H7 (cell line): Measurements from ENCODE around the gene ZNF804B. TPM values are rescaled to one million over a fixed set of nuclear protein-coding genes. Genes with fewer than 3 reads are reported as not detected.

ENCODE experiments used
- DNase-seq: peaks from one replicate; pipeline ENCODE4 v3.0.0; 2012
- H3K27me3 ChIP-seq: 2 replicates; pipeline ENCODE4 v1.6.0; 2011; ENCODE audit warnings: mild to moderate bottlenecking, low read length; ENCODE audit not compliant: control insufficient read depth, insufficient read depth
- H3K36me3 ChIP-seq: replicated peaks from 2 replicates; pipeline ENCODE4 v1.5.1; 2011; ENCODE audit warnings: low read length; ENCODE audit not compliant: control insufficient read depth, insufficient read depth
- H3K4me3 ChIP-seq: 2 replicates; pipeline ENCODE4 v1.5.1; 2011; ENCODE audit warnings: low read depth, mild to moderate bottlenecking, control low read depth, low read length, moderate library complexity; ENCODE audit not compliant: insufficient read depth
- total RNA-seq: library from RNA; depleted of rRNA; stranded (reverse); fragments of >200 nt; shearing (Covaris generic); gene quantifications from 2 replicates; pipeline ENCODE4 v1.2.3, GENCODE V29; 2014

The ZNF804B gene
- total RNA-seq, 1 experiment from 2014 or later: not detected

- Histone ChIP-seq H3K4me3 (no peak overlapping the region), H3K27me3 (no peaks in the 10 kb centered on the region), H3K36me3 (no peaks in the 10 kb centered on the region)
- DNase-seq: no peak
Observed at GRCh38 chr7:89259085-89259484, 499.6 kb downstream of the ZNF804B start.

DNA sequence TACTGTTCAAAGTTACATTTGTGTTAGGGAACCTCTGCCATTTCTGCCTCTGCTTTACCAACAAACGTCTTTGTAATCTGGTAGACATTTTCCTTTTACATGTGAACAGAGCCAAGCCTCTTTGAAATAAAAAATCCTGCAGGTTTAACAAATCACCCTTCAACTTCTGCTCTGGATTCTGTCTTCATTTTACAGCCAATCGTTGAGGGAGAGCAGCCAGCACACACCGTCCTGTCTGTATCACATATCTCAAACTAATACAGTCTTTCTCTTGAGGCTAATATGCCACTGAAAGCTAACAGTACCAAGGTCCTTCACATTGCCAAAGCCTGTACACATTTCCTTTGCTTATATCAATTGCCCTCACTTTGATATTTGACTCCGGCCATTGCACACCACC lies 504.6 kb downstream of the ZNF804B start:
- no peak for DNase-seq

GRCh38 chr7:89265631-89266030 lies 506.1 kb downstream of the ZNF804B start:
- DNase-seq: no peak
- Histone ChIP-seq H3K36me3 (no peaks in the 10 kb centered on the region), H3K4me3 (no peak overlapping the region), H3K27me3 (no peaks in the 10 kb centered on the region)

More for the DNA sequence above, 504.6 kb downstream of the ZNF804B start:
- Histone ChIP-seq H3K4me3 (no peak overlapping the region), H3K27me3 (no peaks in the 10 kb centered on the region), H3K36me3 (no peaks in the 10 kb centered on the region)

GRCh38 chr7:89283302-89283701 lies 523.8 kb downstream of the ZNF804B start:
- Histone ChIP-seq H3K27me3 (no peaks in the 10 kb centered on the region), H3K4me3 (no peak overlapping the region), H3K36me3 (no peaks in the 10 kb centered on the region)
- DNase-seq: no peak

DNA sequence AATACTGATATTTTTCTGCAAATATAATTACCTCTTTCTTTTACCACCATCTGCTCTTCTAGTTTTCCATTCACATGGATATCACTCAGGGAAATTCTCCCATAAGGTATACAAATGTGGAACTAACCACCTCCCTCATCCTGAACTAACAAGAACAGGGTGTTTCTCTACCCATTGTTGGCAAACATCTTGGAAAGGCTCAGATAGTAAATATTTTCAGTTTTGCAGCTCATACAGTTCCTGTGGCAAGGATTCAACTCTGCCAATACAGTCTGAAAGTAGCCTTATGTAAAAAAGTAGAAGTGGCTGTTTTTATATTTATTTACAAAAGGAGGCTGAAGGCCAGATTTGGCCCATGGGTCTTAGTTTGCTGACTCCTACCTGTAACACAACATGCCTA lies 549.0 kb downstream of the ZNF804B start:
- no peaks in the 10 kb centered on the region for H3K36me3 ChIP-seq
- DNase-seq: no peak
- no peaks in the 10 kb centered on the region for H3K27me3 ChIP-seq
- no peak overlapping the region for H3K4me3 ChIP-seq

DNA sequence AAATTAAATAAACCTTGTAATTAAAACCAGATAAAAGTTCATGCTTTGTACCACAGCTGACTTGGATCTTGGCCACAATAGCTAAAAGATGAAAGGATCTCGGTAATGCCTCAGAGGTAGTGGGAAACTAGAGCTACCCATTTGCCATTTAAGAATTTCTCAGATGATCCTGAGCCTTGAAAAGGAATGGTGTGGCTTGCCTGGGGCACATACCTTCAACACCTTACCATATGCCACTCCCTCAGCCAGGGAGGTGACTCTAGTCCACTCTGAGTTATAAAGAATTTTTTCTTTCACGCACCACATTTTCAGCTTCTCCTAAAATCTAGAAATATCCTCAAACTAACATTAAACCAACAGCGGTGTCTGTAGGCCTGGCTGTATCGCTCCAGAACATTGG lies 552.4 kb downstream of the ZNF804B start:
- H3K4me3 ChIP-seq: no peak overlapping the region
- no peaks in the 10 kb centered on the region for H3K27me3 ChIP-seq
- no peaks in the 10 kb centered on the region for H3K36me3 ChIP-seq
- no peak for DNase-seq

GRCh38 chr7:89312551-89312950 lies 553.1 kb downstream of the ZNF804B start:
- no peak overlapping the region for H3K4me3 ChIP-seq
- no peak for DNase-seq
- H3K27me3 ChIP-seq: no peaks in the 10 kb centered on the region
- no peaks in the 10 kb centered on the region for H3K36me3 ChIP-seq

DNA sequence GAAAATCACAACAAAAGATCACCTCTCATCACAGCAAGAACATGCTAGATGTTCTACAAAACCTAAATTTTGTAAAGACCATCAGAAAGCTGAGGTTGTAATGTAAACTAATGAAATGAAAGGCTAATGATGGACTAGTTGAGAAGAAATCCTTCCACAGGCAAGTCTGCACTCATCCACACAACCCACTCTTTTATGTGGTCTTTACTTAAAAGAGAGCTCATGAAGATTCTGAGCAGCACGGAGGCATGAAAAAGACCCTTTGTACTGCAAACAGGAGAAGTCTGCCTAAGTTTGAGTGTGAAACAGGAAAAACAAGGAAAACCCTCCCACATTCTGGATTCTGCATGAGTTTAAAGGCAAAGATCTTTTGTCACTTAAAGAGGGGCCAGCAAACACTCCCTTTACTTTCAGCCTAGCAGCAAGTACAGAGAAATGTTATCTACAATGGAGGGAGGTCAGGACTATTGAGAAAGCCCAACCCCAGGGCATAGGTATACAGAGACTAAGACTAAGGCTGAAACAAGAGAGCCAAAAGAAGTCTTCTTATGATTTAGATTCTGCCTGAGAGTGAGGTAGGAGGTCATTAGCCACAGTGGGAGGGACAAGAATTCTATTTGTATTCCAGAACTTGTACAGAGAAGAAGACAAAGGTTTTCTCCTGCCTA lies 557.2 kb downstream of the ZNF804B start:
- H3K4me3 ChIP-seq: no peak overlapping the region
- no peak for DNase-seq
- no peaks in the 10 kb centered on the region for H3K27me3 ChIP-seq
- H3K36me3 ChIP-seq: no peaks in the 10 kb centered on the region

GRCh38 chr7:89332026-89332425 lies 572.5 kb downstream of the ZNF804B start:
- DNase-seq: no peak
- no peaks in the 10 kb centered on the region for H3K36me3 ChIP-seq
- H3K4me3 ChIP-seq: no peak overlapping the region
- H3K27me3 ChIP-seq: no peaks in the 10 kb centered on the region

DNA sequence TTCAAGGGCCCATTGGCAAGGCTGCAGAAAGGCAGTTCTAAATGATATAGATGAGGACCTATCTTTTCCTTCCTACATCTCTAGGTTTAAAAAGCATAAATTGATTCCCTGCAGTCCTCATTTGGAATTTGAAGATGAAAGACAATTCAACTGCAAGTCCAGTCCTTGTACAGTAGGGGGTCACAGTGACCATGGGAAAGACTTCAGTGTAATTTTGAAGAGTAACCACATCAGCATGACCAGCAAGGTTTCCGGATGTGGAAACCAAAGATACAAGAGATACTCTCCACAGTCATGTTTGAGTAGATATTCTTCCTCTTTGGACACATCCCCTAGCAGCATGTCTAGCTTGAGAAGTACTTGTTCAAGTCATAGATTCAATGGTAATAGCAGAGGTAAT lies 575.3 kb downstream of the ZNF804B start:
- no peak overlapping the region for H3K4me3 ChIP-seq
- no peak for DNase-seq

DNA sequence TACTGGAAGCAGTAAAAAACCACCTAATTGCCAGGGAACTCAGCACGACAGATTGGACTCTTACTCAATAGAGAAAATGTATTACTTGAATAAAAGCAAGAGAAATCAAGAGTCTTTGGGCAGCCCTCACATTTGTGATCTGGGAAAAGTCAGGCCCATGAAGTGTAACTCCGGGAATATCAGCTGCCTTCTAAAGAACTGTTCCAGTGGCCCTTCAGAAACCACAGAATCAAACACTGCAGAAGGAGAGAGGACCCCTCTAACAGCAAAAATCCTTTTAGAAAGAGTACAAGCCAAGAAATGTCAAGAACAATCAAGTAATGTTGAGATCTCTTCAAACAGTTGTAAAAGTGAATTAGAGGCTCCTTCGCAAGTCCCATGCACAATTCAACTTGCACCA lies 576.0 kb downstream of the ZNF804B start:
- DNase-seq: no peak
- H3K27me3 ChIP-seq: no peaks in the 10 kb centered on the region
- no peak overlapping the region for H3K4me3 ChIP-seq
- no peaks in the 10 kb centered on the region for H3K36me3 ChIP-seq

More for the DNA sequence above, 575.3 kb downstream of the ZNF804B start:
- H3K27me3 ChIP-seq: no peaks in the 10 kb centered on the region
- no peaks in the 10 kb centered on the region for H3K36me3 ChIP-seq

DNA sequence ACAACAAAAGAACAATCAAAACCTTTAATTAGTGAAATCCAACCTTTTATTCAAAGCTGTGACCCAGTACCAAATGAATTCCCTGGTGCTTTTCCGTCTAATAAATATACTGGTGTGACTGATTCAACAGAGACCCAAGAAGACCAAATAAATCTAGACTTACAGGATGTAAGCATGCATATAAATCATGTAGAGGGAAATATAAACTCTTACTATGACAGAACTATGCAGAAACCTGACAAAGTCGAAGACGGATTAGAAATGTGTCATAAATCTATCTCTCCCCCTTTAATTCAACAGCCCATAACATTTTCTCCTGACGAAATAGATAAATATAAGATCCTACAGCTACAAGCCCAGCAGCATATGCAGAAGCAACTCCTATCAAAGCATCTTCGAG lies 576.6 kb downstream of the ZNF804B start:
- Histone ChIP-seq H3K36me3 (no peaks in the 10 kb centered on the region), H3K27me3 (no peaks in the 10 kb centered on the region), H3K4me3 (no peak overlapping the region)
- no peak for DNase-seq

DNA sequence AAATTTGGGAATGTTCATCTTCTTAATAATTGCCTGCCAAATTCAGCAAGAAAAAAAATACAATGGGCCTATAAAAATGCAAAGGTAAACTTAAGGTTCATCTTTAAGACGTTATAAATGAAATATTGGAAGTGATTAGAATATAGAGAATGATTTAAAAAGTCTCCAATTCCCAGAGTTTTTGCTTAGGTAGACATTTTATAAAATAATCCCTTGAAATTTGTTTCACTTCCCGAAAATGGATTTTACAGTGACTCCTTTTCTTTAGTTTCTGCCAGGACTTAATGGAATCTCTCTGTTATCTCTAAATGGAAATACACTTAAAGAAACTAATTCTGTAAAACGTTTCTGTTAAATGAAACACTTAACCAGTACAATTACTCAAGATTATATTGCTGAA lies 580.2 kb downstream of the ZNF804B start:
- H3K27me3 ChIP-seq: no peaks in the 10 kb centered on the region
- H3K4me3 ChIP-seq: no peak overlapping the region
- DNase-seq: no peak
- H3K36me3 ChIP-seq: no peaks in the 10 kb centered on the region

GRCh38 chr7:89357121-89357520 lies 597.6 kb downstream of the ZNF804B start:
- Histone ChIP-seq H3K4me3 (no peak overlapping the region), H3K27me3 (no peaks in the 10 kb centered on the region), H3K36me3 (no peaks in the 10 kb centered on the region)
- no peak for DNase-seq

DNA sequence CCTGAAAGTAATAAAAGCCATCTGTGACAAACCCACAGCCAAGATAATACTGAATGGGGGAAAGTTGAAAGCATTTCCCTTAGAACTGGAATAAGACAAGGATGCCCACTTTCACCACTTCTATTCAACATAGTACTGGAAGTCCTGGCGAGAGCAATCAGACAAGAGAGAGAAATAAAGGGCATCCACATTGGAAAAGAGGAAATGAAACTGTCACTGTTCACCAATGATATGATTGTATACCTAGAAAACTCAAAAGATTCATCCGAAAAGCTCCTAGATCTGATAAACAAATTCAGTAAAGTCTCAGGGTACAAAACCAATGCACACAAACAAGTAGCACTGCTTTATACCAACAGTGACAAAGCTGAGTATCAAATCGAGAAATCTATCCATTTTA lies 617.7 kb downstream of the ZNF804B start:
- H3K27me3 ChIP-seq: no peaks in the 10 kb centered on the region
- H3K4me3 ChIP-seq: no peak overlapping the region
- no peaks in the 10 kb centered on the region for H3K36me3 ChIP-seq
- DNase-seq: no peak

GRCh38 chr7:89385411-89385810 lies 625.9 kb downstream of the ZNF804B start:
- DNase-seq: no peak
- H3K27me3 ChIP-seq: no peaks in the 10 kb centered on the region
- no peak overlapping the region for H3K4me3 ChIP-seq
- no peaks in the 10 kb centered on the region for H3K36me3 ChIP-seq
